ENCODE results near the gene FBXO5.
A peak's percentile ranks its signal among the peaks of the same experiment; 100 is the strongest.
"Not testable (repeated sequence)": the region's sequence is repeated elsewhere in the genome, so short reads cannot be mapped to it uniquely, and the experiment has no call there.

Gene FBXO5

DNA sequence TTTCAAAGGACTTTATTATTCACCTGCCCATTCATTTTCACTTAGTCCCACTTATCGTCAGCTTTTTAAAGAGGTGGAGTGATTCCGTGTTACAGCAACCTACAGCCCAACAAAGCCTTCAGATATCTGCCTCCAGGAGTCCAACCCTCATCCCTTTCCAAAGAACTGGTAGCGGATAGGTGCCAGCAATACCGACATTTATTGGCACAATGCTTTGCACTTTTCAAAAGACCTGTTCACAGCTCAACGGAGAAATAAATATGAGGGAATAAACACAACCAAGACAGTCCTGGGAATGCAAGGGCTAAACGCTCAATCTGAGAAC lies 20.5 kb upstream of the FBXO5 start:
- Mint-ChIP-seq H3K36me3 (ENCODE audit: insufficient read depth) (peaks cover 10% of the 10 kb centered on the region), H3K27me3 (no peaks in the 10 kb centered on the region), H3K4me3 (peak overlapping the region; percentile 94 to 97), H3K9me3 (no peaks in the 10 kb centered on the region), H3K27ac (peak overlapping the region; percentile 94 to 97), H3K4me1 (ENCODE audit: low read depth in 2 of 2) (peaks cover 29 to 42% of the 10 kb centered on the region in 2 donors)
- ATAC-seq (replicated peaks) (peak; percentile 16), DNase-seq (no peak)

- H3K4me3 Mint-ChIP-seq, result peak within 1 kb of the TSS; percentile 94 to 97
- H3K4me1 Mint-ChIP-seq (ENCODE audit: low read depth in 2 of 2), result peaks cover 29 to 42% of the 10 kb centered on the region in 2 donors
- H3K36me3 Mint-ChIP-seq (ENCODE audit: insufficient read depth), result peaks cover 15% of the 10 kb centered on the region
- DNase-seq (peak; percentile 67 to 71 (median 70)), ATAC-seq (replicated peaks) (peak; percentile 82)
- H3K27ac Mint-ChIP-seq, result peak within 1 kb of the TSS; percentile 94 to 97
- H3K27me3 Mint-ChIP-seq, result no peaks in the 10 kb centered on the region
- H3K9me3 Mint-ChIP-seq, result no peaks in the 10 kb centered on the region
Measured at GRCh38 chr6:153002613-153003365, 19.9 kb upstream of the FBXO5 start, which contains the start of gene MTRF1L. TSS of gene MTRF1L (minus strand) at chr6:153002709. CDS start at chr6:153002685, 24 bp downstream.

DNA sequence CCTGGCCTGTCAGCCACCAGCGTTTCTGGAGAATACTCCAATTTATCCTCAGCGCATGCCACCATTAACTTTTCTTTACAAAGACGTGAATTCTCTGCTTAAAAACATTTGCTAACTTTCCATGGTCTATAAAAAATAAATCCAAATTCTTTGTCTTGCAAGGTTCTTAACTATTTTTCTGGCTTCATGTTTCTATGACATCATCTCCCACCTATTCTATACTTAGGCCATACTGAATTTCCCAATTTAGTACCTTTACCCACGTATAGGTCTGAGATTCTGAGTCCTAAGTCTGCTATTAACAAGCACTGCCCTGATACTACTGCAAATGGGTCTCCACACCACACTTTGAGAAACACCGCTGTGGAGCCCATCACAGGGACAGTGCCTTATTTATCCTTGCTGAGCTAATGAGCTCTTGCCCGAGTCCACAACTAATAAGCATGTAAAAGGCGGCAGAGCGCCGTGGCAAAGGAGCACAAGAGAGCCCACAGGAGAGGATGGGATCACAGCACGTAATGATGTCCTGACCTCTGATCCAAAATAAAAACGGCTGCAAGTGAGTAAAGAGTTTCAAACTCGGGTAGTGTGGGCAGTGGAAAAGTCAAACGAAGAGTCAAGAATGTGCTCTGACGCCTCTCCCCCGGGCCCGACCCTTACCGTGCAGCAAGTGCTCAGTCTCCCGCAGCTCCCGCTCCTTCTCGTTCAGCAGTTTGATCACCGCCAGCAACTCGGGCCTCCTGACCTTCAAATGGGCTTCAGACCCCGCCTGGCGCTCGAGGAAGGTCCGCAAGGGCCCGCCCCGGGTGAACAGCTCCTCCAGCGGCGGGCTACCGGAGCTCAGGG lies 19.1 kb upstream of the FBXO5 start:
- Mint-ChIP-seq H3K4me3 (peak overlapping the region; percentile 94 to 97), H3K36me3 (ENCODE audit: insufficient read depth) (peaks cover 18% of the 10 kb centered on the region), H3K27me3 (no peaks in the 10 kb centered on the region), H3K27ac (peak overlapping the region; percentile 94 to 97), H3K4me1 (ENCODE audit: low read depth in 2 of 2) (peaks cover 31 to 46% of the 10 kb centered on the region in 2 donors), H3K9me3 (no peaks in the 10 kb centered on the region)
- DNase-seq, result no peak
- ATAC-seq (replicated peaks), result no peak

DNA sequence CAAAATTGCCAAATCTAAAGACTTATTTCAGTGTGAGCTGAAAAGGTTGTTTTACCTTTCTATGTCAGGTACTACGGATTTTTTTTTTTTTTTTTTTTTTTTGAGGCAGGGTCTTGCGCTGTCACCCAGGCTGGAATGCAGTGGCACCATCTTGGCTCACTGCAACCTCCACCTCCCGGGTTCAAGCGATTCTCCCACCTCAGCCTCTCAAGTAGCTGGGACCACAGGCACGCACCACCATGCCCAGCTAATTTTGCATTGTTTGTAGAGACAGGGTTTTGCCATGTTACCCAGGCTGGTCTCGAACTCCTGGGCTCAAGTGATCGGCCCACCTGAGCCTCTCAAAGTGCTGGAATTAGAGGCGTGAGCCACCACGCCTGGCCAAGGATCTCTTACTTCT lies 17.9 kb upstream of the FBXO5 start:
- peak overlapping the region; percentile 94 to 97 for H3K4me3 Mint-ChIP-seq
- ATAC-seq (replicated peaks); DNase-seq; H3K9me3 Mint-ChIP-seq; H3K27me3 Mint-ChIP-seq: not testable (repeated sequence)
- peak overlapping the region in 1 of 2 donors; percentile 97 for H3K27ac Mint-ChIP-seq
- peaks cover 25% of the 10 kb centered on the region for H3K36me3 Mint-ChIP-seq (ENCODE audit: insufficient read depth)
- H3K4me1 Mint-ChIP-seq (ENCODE audit: low read depth in 2 of 2), result peaks cover 38 to 55% of the 10 kb centered on the region in 2 donors

- no peaks in the 10 kb centered on the region for H3K9me3 Mint-ChIP-seq
- no peak for ATAC-seq (replicated peaks)
- peak overlapping the region; percentile 94 to 97 for H3K4me3 Mint-ChIP-seq
- peaks cover 26% of the 10 kb centered on the region for H3K36me3 Mint-ChIP-seq (ENCODE audit: insufficient read depth)
- DNase-seq, result no peak
- peaks cover 38 to 60% of the 10 kb centered on the region in 2 donors for H3K4me1 Mint-ChIP-seq (ENCODE audit: low read depth in 2 of 2)
- no peak overlapping the region for H3K27ac Mint-ChIP-seq
- H3K27me3 Mint-ChIP-seq, result no peaks in the 10 kb centered on the region
Measured at GRCh38 chr6:153000243-153000642, 17.4 kb upstream of the FBXO5 start.

GRCh38 chr6:152999538-152999937 lies 16.7 kb upstream of the FBXO5 start:
- Mint-ChIP-seq H3K36me3 (ENCODE audit: insufficient read depth) (peaks cover 29% of the 10 kb centered on the region), H3K4me1 (ENCODE audit: low read depth in 2 of 2) (peaks cover 38 to 60% of the 10 kb centered on the region in 2 donors), H3K27ac (peak overlapping the region in 1 of 2 donors; percentile 9), H3K4me3 (peak overlapping the region in 1 of 2 donors; percentile 21)
- not testable (repeated sequence) for DNase-seq; ATAC-seq (replicated peaks); H3K9me3 Mint-ChIP-seq; H3K27me3 Mint-ChIP-seq

DNA sequence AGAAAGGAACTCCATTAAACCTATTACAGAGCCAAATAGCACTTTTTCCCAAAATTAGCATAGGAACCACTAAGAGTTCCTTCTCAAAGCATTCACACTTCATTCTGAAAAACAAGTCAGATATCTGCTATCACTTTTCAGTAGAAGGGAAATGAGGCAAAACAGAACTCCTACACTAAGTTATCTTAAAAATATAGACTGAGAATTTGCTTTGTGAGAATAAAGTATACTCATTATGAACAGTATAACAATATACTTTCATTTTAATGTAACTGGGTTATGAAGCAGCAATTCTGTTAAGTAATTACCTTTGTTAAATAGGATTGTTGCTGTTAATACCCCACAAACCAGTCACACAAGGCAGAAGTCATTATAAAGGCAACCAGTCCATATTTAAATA lies 11.0 kb upstream of the FBXO5 start:
- peaks cover 58% of the 10 kb centered on the region for H3K36me3 Mint-ChIP-seq (ENCODE audit: insufficient read depth)
- H3K4me1 Mint-ChIP-seq (ENCODE audit: low read depth in 2 of 2), result peaks cover 9 to 29% of the 10 kb centered on the region in 2 donors
- H3K4me3 Mint-ChIP-seq, result no peak overlapping the region
- DNase-seq, result no peak
- H3K9me3 Mint-ChIP-seq, result no peaks in the 10 kb centered on the region
- no peak for ATAC-seq (replicated peaks)
- H3K27ac Mint-ChIP-seq, result peak overlapping the region; percentile 11 to 70
- no peaks in the 10 kb centered on the region for H3K27me3 Mint-ChIP-seq

GRCh38 chr6:152993431-152993830 lies 10.6 kb upstream of the FBXO5 start:
- ATAC-seq (replicated peaks), result no peak
- peak overlapping the region; percentile 11 to 70 for H3K27ac Mint-ChIP-seq
- no peaks in the 10 kb centered on the region for H3K9me3 Mint-ChIP-seq

GRCh38 chr6:152986978-152987377 lies 4.1 kb upstream of the FBXO5 start:
- Mint-ChIP-seq H3K4me3 (no peak overlapping the region), H3K36me3 (ENCODE audit: insufficient read depth) (peaks cover 47% of the 10 kb centered on the region), H3K4me1 (ENCODE audit: low read depth in 2 of 2) (peaks cover 19 to 29% of the 10 kb centered on the region in 2 donors), H3K9me3 (no peaks in the 10 kb centered on the region), H3K27ac (peak overlapping the region; percentile 14 to 60), H3K27me3 (no peaks in the 10 kb centered on the region)
- DNase-seq (no peak), ATAC-seq (replicated peaks) (no peak)

More at GRCh38 chr6:152993431-152993830, 10.6 kb upstream of the FBXO5 start:
- no peak overlapping the region for H3K4me3 Mint-ChIP-seq
- peaks cover 58% of the 10 kb centered on the region for H3K36me3 Mint-ChIP-seq (ENCODE audit: insufficient read depth)
- no peaks in the 10 kb centered on the region for H3K27me3 Mint-ChIP-seq
- DNase-seq, result no peak
- H3K4me1 Mint-ChIP-seq (ENCODE audit: low read depth in 2 of 2), result peaks cover 9 to 25% of the 10 kb centered on the region in 2 donors

GRCh38 chr6:152985300-152985699 lies 2.5 kb upstream of the FBXO5 start:
- Mint-ChIP-seq H3K4me1 (ENCODE audit: low read depth in 2 of 2) (peaks cover 30 to 42% of the 10 kb centered on the region in 2 donors), H3K4me3 (peak overlapping the region in 1 of 2 donors; percentile 90), H3K27ac (peak overlapping the region; percentile 1 to 60), H3K36me3 (ENCODE audit: insufficient read depth) (peaks cover 38% of the 10 kb centered on the region)
- DNase-seq; H3K9me3 Mint-ChIP-seq; H3K27me3 Mint-ChIP-seq; ATAC-seq (replicated peaks): not testable (repeated sequence)

DNA sequence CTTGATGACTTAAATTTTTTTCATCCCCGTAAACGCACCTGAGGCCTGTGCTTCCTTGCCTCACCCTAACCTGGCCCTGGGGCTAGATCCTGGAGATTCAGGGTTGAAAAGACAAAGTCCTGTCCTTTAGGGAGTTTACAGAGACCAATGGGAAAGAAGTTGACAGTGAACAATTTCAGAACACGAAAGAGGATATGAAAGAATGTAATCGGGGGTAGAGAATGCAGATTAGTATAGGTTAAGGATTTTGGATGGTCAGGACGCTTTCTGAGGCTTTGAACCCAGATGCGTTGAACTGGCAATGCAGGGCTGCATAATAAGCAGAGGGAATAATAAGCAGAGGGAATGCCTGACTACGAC lies 1.7 kb upstream of the FBXO5 start:
- Mint-ChIP-seq H3K9me3 (no peaks in the 10 kb centered on the region), H3K36me3 (ENCODE audit: insufficient read depth) (peaks cover 31% of the 10 kb centered on the region), H3K4me1 (ENCODE audit: low read depth in 2 of 2) (peaks cover 32 to 41% of the 10 kb centered on the region in 2 donors), H3K4me3 (peak overlapping the region; percentile 90 to 91), H3K27me3 (no peaks in the 10 kb centered on the region), H3K27ac (peak overlapping the region; percentile 1 to 97)
- no peak for ATAC-seq (replicated peaks)
- DNase-seq, result no peak

DNA sequence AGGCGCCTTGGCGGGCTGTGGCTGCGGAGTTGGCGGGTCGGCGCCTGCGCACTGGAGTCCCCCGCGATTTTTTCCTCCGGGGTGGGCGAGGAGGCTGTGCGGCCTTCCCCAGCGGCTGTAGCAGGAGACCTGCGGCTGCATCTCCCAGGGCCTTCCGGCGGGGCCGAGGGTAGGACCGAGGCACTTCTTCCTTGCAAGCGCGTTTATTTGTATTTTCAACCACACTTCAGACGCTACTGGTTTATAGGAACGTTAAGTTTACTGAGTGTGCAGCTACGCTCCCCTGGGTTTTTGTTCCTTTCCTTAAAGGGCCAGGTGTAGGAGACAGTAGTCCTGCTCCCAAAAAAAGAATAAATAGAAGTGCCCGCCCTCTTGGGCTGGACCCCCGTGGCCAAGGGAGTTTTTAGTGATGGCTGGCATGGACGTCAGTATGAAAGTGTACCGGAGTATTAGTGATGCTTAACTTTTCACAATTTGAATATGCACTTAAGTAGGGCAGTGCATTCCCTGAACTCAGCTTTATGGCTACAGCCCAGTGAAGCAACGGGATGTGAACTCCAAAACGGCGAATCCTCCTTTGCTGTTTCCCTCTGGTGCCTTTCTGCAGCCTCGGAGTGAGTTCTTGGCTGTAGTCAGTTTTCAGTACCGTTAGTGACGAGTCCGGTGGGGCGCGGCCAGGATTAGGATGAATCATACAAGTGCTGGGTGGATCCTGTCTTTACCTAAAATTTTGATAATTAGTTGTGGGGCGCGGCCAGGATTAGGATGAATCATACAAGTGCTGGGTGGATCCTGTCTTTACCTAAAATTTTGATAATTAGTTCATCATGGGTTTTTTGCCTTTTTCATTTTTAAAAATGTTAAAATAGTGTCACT lies 1.0 kb upstream of the FBXO5 start:
- no peak for ATAC-seq (replicated peaks)
- peak overlapping the region; percentile 90 to 91 for H3K4me3 Mint-ChIP-seq
- peaks cover 31% of the 10 kb centered on the region for H3K36me3 Mint-ChIP-seq (ENCODE audit: insufficient read depth)
- peak; percentile 33 to 92 (median 92) for DNase-seq
- H3K27ac Mint-ChIP-seq, result peak overlapping the region; percentile 92 to 97
- no peaks in the 10 kb centered on the region for H3K9me3 Mint-ChIP-seq
- H3K27me3 Mint-ChIP-seq, result no peaks in the 10 kb centered on the region
- H3K4me1 Mint-ChIP-seq (ENCODE audit: low read depth in 2 of 2), result peaks cover 32 to 41% of the 10 kb centered on the region in 2 donors
